GM15510 (cell line): ENCODE data around the gene TUBGCP6.

Experiments
- POLR2A ChIP-seq: IDR thresholded peaks from 3 replicates; pipeline ENCODE4 v1.6.1; 2011; ENCODE audit warnings: borderline replicate concordance; ENCODE audit not compliant: insufficient read length; ENCODE audit errors: extremely low read depth

TUBGCP6 gene

GRCh38 chr22:50175921-50176849 is 68.6 kb downstream of the TUBGCP6 start:
- no peak for TF ChIP-seq POLR2A

- no peak for TF ChIP-seq POLR2A
These were observed 69.7 kb downstream of the TUBGCP6 start for GRCh38 chr22:50175191-50175461.

GRCh38 chr22:50174382-50175190 is 70.2 kb downstream of the TUBGCP6 start:
- no peak for TF ChIP-seq POLR2A

- no peak for TF ChIP-seq POLR2A
These were observed 70.9 kb downstream of the TUBGCP6 start for GRCh38 chr22:50173983-50174355.

GRCh38 chr22:50173311-50173982 is 71.4 kb downstream of the TUBGCP6 start:
- TF ChIP-seq POLR2A: no peak

- no peak for TF ChIP-seq POLR2A
These were observed 72.8 kb downstream of the TUBGCP6 start for GRCh38 chr22:50171965-50172421.

- no peak for TF ChIP-seq POLR2A
These were observed 73.4 kb downstream of the TUBGCP6 start for GRCh38 chr22:50171319-50171964.

- no peak for TF ChIP-seq POLR2A
These were observed 74.1 kb downstream of the TUBGCP6 start, which contains the start of gene PANX2 for GRCh38 chr22:50170453-50171318. Gene PANX2, plus strand, starts transcription at chr22:50170731. Its CDS starts 0 bp downstream, at chr22:50170731.

- no peak for TF ChIP-seq POLR2A
These were observed 75.0 kb downstream of the TUBGCP6 start for GRCh38 chr22:50169774-50170341.

- TF ChIP-seq POLR2A: no peak
These were observed 75.6 kb downstream of the TUBGCP6 start for GRCh38 chr22:50169181-50169759.

GRCh38 chr22:50167689-50168489 is 76.9 kb downstream of the TUBGCP6 start:
- no peak for TF ChIP-seq POLR2A
